Endothelial cell of umbilical vein (primary cell): ENCODE results near the gene CRACR2B. TPM values are rescaled to one million over a fixed set of nuclear protein-coding genes. Genes with fewer than 3 reads are reported as not detected.

Experiments
- BruUV-seq: library from RNA; stranded (reverse); fragments of 400-500 nt; replicated peaks from 2 replicates; lab custom pipeline; 2021; lab: Mats Ljungman, UMichigan
- CTCF ChIA-PET: fragments of 300-600, 350-600 bp; sonication (Branson Sonifier 250); formaldehyde crosslinking; loops from one replicate; lab custom pipeline; 2021; ENCODE audit warnings: antibody characterized with exemption, inconsistent platforms; lab: Charles Lee
- POLR2A ChIA-PET: fragments of 300-600, 350-600 bp; sonication (Branson Sonifier 250); formaldehyde crosslinking; loops from one replicate; lab custom pipeline; 2021; ENCODE audit warnings: antibody characterized with exemption, inconsistent platforms; lab: Charles Lee
- DNase-seq: peaks from one replicate; pipeline ENCODE4 v3.0.0-alpha.2; 2011; ENCODE audit warnings: low read depth, low spot score
- FAIRE-seq: peaks from 2 replicates; lab custom pipeline; 2011; peaks lifted over from hg19 to GRCh38; lab: Jason Lieb, UNC
- H2AFZ ChIP-seq: 2 replicates; pipeline ENCODE4 v1.6.0; 2012; ENCODE audit warnings: low read depth, low read length, control low read depth, inconsistent platforms
- H3K27ac ChIP-seq: 2 replicates; pipeline ENCODE4 v1.5.1; 2011; ENCODE audit warnings: low read depth, mild to moderate bottlenecking, control low read depth, low read length, moderate library complexity; ENCODE audit not compliant: insufficient read depth
- H3K27me3 ChIP-seq, 2 experiments: 2 replicates each; pipeline versions ENCODE4 v1.6.0 to v1.6.1; 2011; ENCODE audit warnings: low read length in 2 of 2, mixed read lengths in 1 of 2; ENCODE audit not compliant: control insufficient read depth in 2 of 2, insufficient read depth in 2 of 2
- H3K36me3 ChIP-seq, 2 experiments: 2 replicates in 1 of 2; 3 replicates in 1 of 2; pipeline ENCODE4 v1.5.1; 2011; ENCODE audit warnings: low read length in 2 of 2, mild to moderate bottlenecking in 1 of 2, moderate library complexity in 1 of 2; ENCODE audit not compliant: control insufficient read depth in 2 of 2, insufficient read depth in 2 of 2; ENCODE audit errors: extremely low read depth in 1 of 2
- H3K4me1 ChIP-seq: 3 replicates; pipeline ENCODE4 v1.5.1; 2011; ENCODE audit warnings: mild to moderate bottlenecking, low read length; ENCODE audit not compliant: control insufficient read depth, insufficient read depth; ENCODE audit errors: extremely low read depth
- H3K4me2 ChIP-seq: 2 replicates; pipeline ENCODE4 v1.6.1; 2011; ENCODE audit warnings: low read length, control low read depth, mixed read lengths; ENCODE audit not compliant: insufficient read depth
- H3K4me3 ChIP-seq, 3 experiments: fragments of 200-600 bp in 1 of 3; sonication (generic), shearing (Covaris generic) in 1 of 3; replicated peaks in 1 of 3; 2 replicates each; pipeline ENCODE4 v1.5.1; 2011 to 2016; ENCODE audit warnings: control low read depth in 3 of 3, low read length in 3 of 3, mild to moderate bottlenecking in 2 of 3, inconsistent platforms in 1 of 3, low read depth in 1 of 3, moderate library complexity in 1 of 3; ENCODE audit not compliant: insufficient read depth in 1 of 3
- H3K79me2 ChIP-seq: 2 replicates; pipeline ENCODE4 v1.6.0; 2012; ENCODE audit warnings: low read length, inconsistent platforms; ENCODE audit not compliant: control insufficient read depth, insufficient read depth
- H3K9ac ChIP-seq: replicated peaks from 2 replicates; pipeline ENCODE3; 2011; ENCODE audit warnings: low read length, control low read depth; ENCODE audit not compliant: insufficient read depth; ENCODE audit errors: extremely low read depth
- H3K9me1 ChIP-seq: replicated peaks from 3 replicates; pipeline ENCODE4 v1.6.0; 2011; ENCODE audit warnings: mild to moderate bottlenecking, low read length; ENCODE audit not compliant: control insufficient read depth, insufficient read depth; ENCODE audit errors: extremely low read depth
- H3K9me3 ChIP-seq: replicated peaks from 2 replicates; pipeline ENCODE4 v1.5.1; 2012; ENCODE audit warnings: low read length, inconsistent platforms; ENCODE audit not compliant: control insufficient read depth, insufficient read depth
- H4K20me1 ChIP-seq: replicated peaks from 2 replicates; pipeline ENCODE3; 2011; ENCODE audit warnings: mild to moderate bottlenecking, low read length; ENCODE audit not compliant: control insufficient read depth, insufficient read depth; ENCODE audit errors: extremely low read depth
- EZH2 ChIP-seq: IDR thresholded peaks from 2 replicates; pipeline ENCODE4 v1.6.1; 2012; ENCODE audit warnings: borderline replicate concordance, low read depth, mild to moderate bottlenecking, moderate library complexity, low read length, inconsistent platforms; ENCODE audit not compliant: severe bottlenecking
- FOS ChIP-seq: IDR thresholded peaks from 2 replicates; pipeline ENCODE4 v1.6.1; 2011; ENCODE audit warnings: mild to moderate bottlenecking, low read length, moderate library complexity, borderline replicate concordance; ENCODE audit not compliant: insufficient read depth
- GATA2 ChIP-seq: IDR thresholded peaks from 2 replicates; pipeline ENCODE4 v1.7.0; 2011; ENCODE audit warnings: low read depth, mild to moderate bottlenecking, moderate library complexity, mixed read lengths, low read length; ENCODE audit not compliant: insufficient read length, insufficient read depth
- JUN ChIP-seq: IDR thresholded peaks from 2 replicates; pipeline ENCODE4 v1.6.1; 2011; ENCODE audit warnings: borderline replicate concordance, low read depth; ENCODE audit not compliant: insufficient read length, insufficient read depth
- MYC ChIP-seq: IDR thresholded peaks from one replicate; pipeline ENCODE4 v1.6.1; 2011; ENCODE audit warnings: mild to moderate bottlenecking, low read depth, low read length
- POLR2A ChIP-seq: IDR thresholded peaks from 2 replicates; pipeline ENCODE4 v1.6.1; 2012; ENCODE audit warnings: low read depth, mild to moderate bottlenecking, control low read depth, low read length
- POLR2AphosphoS5 ChIP-seq: IDR thresholded peaks from 2 replicates; pipeline ENCODE4 v1.6.1; 2012; ENCODE audit warnings: low read depth, mild to moderate bottlenecking, control low read depth, low read length, moderate library complexity; ENCODE audit not compliant: insufficient read depth
- dilution Hi-C: fragments of 300-500 bp; cut with MboI; formaldehyde crosslinking; loops from one replicate; pipeline ENCODE4 v1.15.0; 2019; ENCODE audit warnings: low sequenced_read_pairs; ENCODE audit not compliant: extremely low pct_ligation_motif_present
- intact Hi-C: fragments of 100-400 bp; cut with micrococcal nuclease; formaldehyde crosslinking; loops from one replicate; pipeline ENCODE4 v1.10.0; 2022
- polyA plus RNA-seq, 4 experiments: library from polyadenylated mRNA; depleted of rRNA in 3 of 4; stranded (reverse) in 3 of 4; unstranded in 1 of 4; fragments of >200 nt; gene quantifications; 2 replicates each; pipeline versions ENCODE4 v1.2.1 to v1.2.3, GENCODE V29; 2011 to 2012; ENCODE audit warnings: missing spikeins in 1 of 4
- total RNA-seq: library from RNA; stranded (reverse); gene quantifications from 2 replicates; pipeline ENCODE4 v1.2.3, GENCODE V29; 2021
- TF ChIP-seq, protein P1 (sequence below): IDR thresholded peaks from 2 replicates; pipeline ENCODE4 v1.6.1; 2011; ENCODE audit not compliant: insufficient read depth, insufficient read length
- TF ChIP-seq, protein P2 (sequence below), 2 donors: IDR thresholded peaks; 1 replicate in 1 of 2; 2 replicates in 1 of 2; pipeline ENCODE4 v1.5.1; 2011; ENCODE audit warnings: low read length in 2 of 2, mild to moderate bottlenecking in 2 of 2, moderate library complexity in 2 of 2, control low read depth in 1 of 2, inconsistent platforms in 1 of 2, low read depth in 1 of 2; ENCODE audit not compliant: insufficient read depth in 1 of 2; ENCODE audit errors: extremely low read depth in 1 of 2

The CRACR2B gene
- total and polyA plus RNA-seq, 2 donors (not counting 3 experiments of a cell fraction or from before 2014, with no cell fraction given) = 8.4 to 9.3 TPM

DNA sequence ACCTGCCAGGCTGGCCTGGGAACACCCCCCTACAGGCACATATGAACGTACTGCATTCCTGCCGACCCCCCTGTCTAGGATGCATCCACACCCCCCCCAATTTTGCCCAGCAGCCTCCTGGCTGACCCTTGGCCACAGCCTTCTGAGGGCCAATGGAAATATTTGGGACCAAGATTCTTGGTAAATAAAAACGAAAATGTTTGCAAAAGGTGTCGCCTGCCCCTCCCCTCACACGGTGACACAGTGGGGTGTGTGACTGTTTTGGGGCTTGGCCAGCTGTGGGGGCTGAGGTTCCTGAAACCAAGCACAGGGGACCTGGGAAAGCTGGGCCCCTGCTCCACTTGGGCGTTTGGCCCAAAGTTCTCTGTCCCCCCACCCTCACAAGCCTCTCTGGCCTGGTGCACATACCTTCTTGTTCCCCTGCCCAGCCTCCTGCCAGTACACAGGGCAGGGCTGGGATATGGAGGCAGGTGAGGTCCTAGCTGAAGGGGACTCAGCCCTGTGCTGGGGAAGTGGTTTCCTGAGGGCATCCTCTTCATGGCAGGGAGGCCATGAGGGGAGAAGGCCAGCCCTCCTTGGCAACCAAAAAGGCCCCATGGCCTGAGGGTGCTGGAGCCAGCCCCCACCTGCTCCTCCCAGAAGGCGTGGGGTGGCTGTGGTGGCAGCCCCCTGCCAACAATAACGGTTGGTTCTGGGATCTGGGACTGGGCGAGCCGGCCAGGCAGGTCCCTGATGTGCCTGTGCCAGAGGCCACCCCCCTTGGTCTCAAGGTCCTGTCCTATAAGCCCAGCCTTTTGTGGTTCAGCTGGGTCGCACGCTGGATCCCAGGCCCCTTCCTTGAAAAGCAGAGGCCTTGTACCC is 2.1 kb upstream of the CRACR2B start:
- no TSS peak for BruUV-seq
- Histone ChIP-seq H3K36me3 (peaks cover 4 to 17% of the 10 kb centered on the region in 2 experiments), H3K9me3 (no peaks in the 10 kb centered on the region), H3K9ac (no peak overlapping the region), H4K20me1 (no peaks in the 10 kb centered on the region), H3K27ac (no peak overlapping the region), H2AFZ (no peak overlapping the region), H3K4me3 (no peak overlapping the region), H3K9me1 (no peaks in the 10 kb centered on the region), H3K27me3 (no peaks in the 10 kb centered on the region), H3K79me2 (peaks cover 12% of the 10 kb centered on the region), H3K4me1 (peaks cover 42% of the 10 kb centered on the region), H3K4me2 (no peak overlapping the region)
- no peak for DNase-seq
- ChIA-PET CTCF (interaction anchor here (0.8 kb wide), 1 partner anchor 15 kb away, joined by 3 read pairs; no protein-coding TSS in a partner anchor), POLR2A (no interaction called here)
- intact Hi-C loops = no loop called here
- TF ChIP-seq FOS = no peak
- no peak for TF ChIP-seq POLR2AphosphoS5
- TF ChIP-seq JUN = no peak
- no peak for TF ChIP-seq EZH2
- TF ChIP-seq POLR2A = no peak
- TF ChIP-seq MYC = no peak
- TF ChIP-seq, protein P1, sequence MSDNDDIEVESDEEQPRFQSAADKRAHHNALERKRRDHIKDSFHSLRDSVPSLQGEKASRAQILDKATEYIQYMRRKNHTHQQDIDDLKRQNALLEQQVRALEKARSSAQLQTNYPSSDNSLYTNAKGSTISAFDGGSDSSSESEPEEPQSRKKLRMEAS = no peak
- no peak for TF ChIP-seq GATA2
- TF ChIP-seq, protein P2, sequence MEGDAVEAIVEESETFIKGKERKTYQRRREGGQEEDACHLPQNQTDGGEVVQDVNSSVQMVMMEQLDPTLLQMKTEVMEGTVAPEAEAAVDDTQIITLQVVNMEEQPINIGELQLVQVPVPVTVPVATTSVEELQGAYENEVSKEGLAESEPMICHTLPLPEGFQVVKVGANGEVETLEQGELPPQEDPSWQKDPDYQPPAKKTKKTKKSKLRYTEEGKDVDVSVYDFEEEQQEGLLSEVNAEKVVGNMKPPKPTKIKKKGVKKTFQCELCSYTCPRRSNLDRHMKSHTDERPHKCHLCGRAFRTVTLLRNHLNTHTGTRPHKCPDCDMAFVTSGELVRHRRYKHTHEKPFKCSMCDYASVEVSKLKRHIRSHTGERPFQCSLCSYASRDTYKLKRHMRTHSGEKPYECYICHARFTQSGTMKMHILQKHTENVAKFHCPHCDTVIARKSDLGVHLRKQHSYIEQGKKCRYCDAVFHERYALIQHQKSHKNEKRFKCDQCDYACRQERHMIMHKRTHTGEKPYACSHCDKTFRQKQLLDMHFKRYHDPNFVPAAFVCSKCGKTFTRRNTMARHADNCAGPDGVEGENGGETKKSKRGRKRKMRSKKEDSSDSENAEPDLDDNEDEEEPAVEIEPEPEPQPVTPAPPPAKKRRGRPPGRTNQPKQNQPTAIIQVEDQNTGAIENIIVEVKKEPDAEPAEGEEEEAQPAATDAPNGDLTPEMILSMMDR (IDR thresholded peaks at IDR 0.05; ENCODE audit: extremely low read depth in 1 of 2, insufficient read depth in 1 of 2, low read depth in 1 of 2, low read length in 2 of 2) = no peak
- dilution Hi-C loops = no loop called here
- no peak for FAIRE-seq
